GM23248 (cell line): ENCODE measurements around the gene SLAMF1. TPM values are rescaled to one million over a fixed set of nuclear protein-coding genes. Genes with fewer than 3 reads are reported as not detected.
"Not testable (repeated sequence)": the region's sequence is repeated elsewhere in the genome, so short reads cannot be mapped to it uniquely, and the experiment has no call there.

Experiments used
- DNase-seq: peaks from one replicate; pipeline ENCODE4 v3.0.0-alpha.2; 2015
- H2AFZ ChIP-seq: fragments of 200-600 bp; sonication (generic); 2 replicates; pipeline ENCODE4 v1.6.1; 2016; ENCODE audit warnings: antibody characterized with exemption
- H3F3A ChIP-seq: fragments of 200-600 bp; sonication (generic); 2 replicates; pipeline ENCODE4 v1.6.1; 2016; ENCODE audit warnings: mild to moderate bottlenecking, antibody characterized with exemption, mixed run types; ENCODE audit not compliant: insufficient read depth
- H3K27ac ChIP-seq: fragments of 200-600 bp; sonication (generic); 2 replicates; pipeline ENCODE4 v1.5.1; 2016; ENCODE audit warnings: mild to moderate bottlenecking
- H3K27me3 ChIP-seq: fragments of 200-600 bp; sonication (generic); replicated peaks from 2 replicates; pipeline ENCODE4 v1.6.1; 2016; ENCODE audit warnings: mild to moderate bottlenecking; ENCODE audit not compliant: insufficient read depth
- H3K36me3 ChIP-seq: fragments of 200-600 bp; sonication (generic); 2 replicates; pipeline ENCODE4 v1.6.1; 2016; ENCODE audit warnings: low read depth, mild to moderate bottlenecking
- H3K4me1 ChIP-seq: fragments of 200-600 bp; sonication (generic); 2 replicates; pipeline ENCODE4 v1.6.1; 2016; ENCODE audit warnings: mild to moderate bottlenecking; ENCODE audit not compliant: insufficient read depth
- H3K4me2 ChIP-seq: fragments of 200-600 bp; sonication (generic); one replicate; pipeline ENCODE4 v1.6.1; 2016; ENCODE audit warnings: mild to moderate bottlenecking; ENCODE audit not compliant: unreplicated experiment
- H3K4me3 ChIP-seq: fragments of 200-600 bp; sonication (generic); 2 replicates; pipeline ENCODE4 v1.5.1; 2016; ENCODE audit warnings: mild to moderate bottlenecking
- H3K79me2 ChIP-seq: fragments of 200-600 bp; sonication (generic); 2 replicates; pipeline ENCODE4 v1.6.1; 2016; ENCODE audit warnings: mild to moderate bottlenecking; ENCODE audit not compliant: insufficient read depth
- H3K9ac ChIP-seq: fragments of 200-600 bp; sonication (generic); 2 replicates; pipeline ENCODE4 v1.6.1; 2016; ENCODE audit warnings: mild to moderate bottlenecking
- H3K9me2 ChIP-seq: fragments of 200-600 bp; sonication (generic); 2 replicates; pipeline ENCODE4 v1.6.1; 2016; ENCODE audit warnings: mixed run types, mild to moderate bottlenecking, moderate library complexity; ENCODE audit not compliant: insufficient read depth
- H3K9me3 ChIP-seq: fragments of 200-600 bp; sonication (generic); one replicate; pipeline ENCODE4 v1.6.1; 2017; ENCODE audit warnings: low read depth
- H4K20me1 ChIP-seq: fragments of 200-600 bp; sonication (generic); 2 replicates; pipeline ENCODE4 v1.6.0; 2016; ENCODE audit not compliant: insufficient read depth
- EZH2 ChIP-seq: fragments of 200-600 bp; sonication (generic); IDR thresholded peaks from 2 replicates; pipeline ENCODE4 v1.6.1; 2018; ENCODE audit warnings: antibody characterized with exemption, mild to moderate bottlenecking; ENCODE audit not compliant: insufficient read depth, poor library complexity, severe bottlenecking
- EZH2phosphoT487 ChIP-seq: fragments of 200-600 bp; sonication (generic); IDR thresholded peaks from 2 replicates; pipeline ENCODE4 v1.6.1; 2018; ENCODE audit warnings: antibody characterized with exemption, moderate library complexity, mild to moderate bottlenecking, low read depth; ENCODE audit not compliant: insufficient read depth
- WGBS, 2 experiments: methylation state at CpG; one replicate each; pipeline ENCODE4 v1.1.6; 2015 to 2017; ENCODE audit warnings: low lambda C conversion rate in 2 of 2, low coverage in 1 of 2; ENCODE audit errors: missing lambda C conversion rate in 2 of 2; 5-methylcytosine and 5-hydroxymethylcytosine counted together
- in situ Hi-C: fragments of 300-500 bp; cut with MboI; formaldehyde crosslinking; loops from 2 replicates; pipeline ENCODE4 v1.15.0; 2020
- polyA plus RNA-seq: library from polyadenylated mRNA; unstranded; fragments of >200 nt; fragmentation: Nextera tagmentation; extraction: Ambion mirVana; gene quantifications from 2 replicates; pipeline ENCODE4 v1.2.1, GENCODE V29; 2016
- total RNA-seq: library from RNA; depleted of rRNA; stranded (reverse); fragments of >200 nt; shearing (Covaris generic); gene quantifications from 2 replicates; pipeline ENCODE4 v1.2.3, GENCODE V29; 2014

The SLAMF1 gene
- total and polyA plus RNA-seq, 2 experiments from 2014 or later, result not detected

DNA sequence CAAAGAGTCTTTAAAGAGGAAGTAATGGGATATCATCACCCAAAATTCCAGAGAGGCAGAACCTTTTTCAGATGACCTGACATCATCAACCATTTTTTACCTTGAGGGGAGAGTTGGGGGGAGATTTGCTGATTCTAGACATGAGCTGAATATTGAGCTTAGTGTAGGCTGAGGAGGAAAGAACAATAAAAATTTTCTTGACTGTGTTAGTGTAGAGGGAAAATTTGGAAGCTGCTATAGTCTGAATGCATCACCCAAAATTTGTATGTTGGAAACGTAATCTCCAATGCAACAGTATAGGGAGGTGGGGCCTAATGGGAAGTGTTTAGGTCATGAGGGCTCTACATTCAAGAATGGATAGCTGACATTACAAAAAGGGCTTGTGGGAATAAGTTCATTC, 49.8 kb downstream of the SLAMF1 start:
- Histone ChIP-seq H3K9ac (no peak overlapping the region), H3K79me2 (no peaks in the 10 kb centered on the region), H4K20me1 (no peaks in the 10 kb centered on the region), H3K9me2 (no peaks in the 10 kb centered on the region), H3K4me3 (no peak overlapping the region), H3K36me3 (no peaks in the 10 kb centered on the region), H3F3A (no peaks in the 10 kb centered on the region), H3K4me1 (no peaks in the 10 kb centered on the region), H3K9me3 (no peaks in the 10 kb centered on the region), H3K27ac (no peak overlapping the region), H3K27me3 (no peaks in the 10 kb centered on the region), H3K4me2 (no peak overlapping the region), H2AFZ (no peak overlapping the region)
- DNase-seq, result no peak
- TF ChIP-seq EZH2 (no peak), EZH2phosphoT487 (no peak)
- WGBS, 2 experiments, result 7 to 46% methylated on average over 1 of the region's 1 CpG
- in situ Hi-C loops, result no loop called here

- in situ Hi-C loops, result no loop called here
- Histone ChIP-seq H3K4me2 (no peak overlapping the region), H3K27me3 (no peaks in the 10 kb centered on the region), H3K9me2 (no peaks in the 10 kb centered on the region), H3K36me3 (no peaks in the 10 kb centered on the region), H3F3A (no peaks in the 10 kb centered on the region), H3K4me1 (no peaks in the 10 kb centered on the region), H3K79me2 (no peaks in the 10 kb centered on the region), H3K9me3 (no peaks in the 10 kb centered on the region), H3K27ac (no peak overlapping the region), H3K9ac (no peak overlapping the region), H4K20me1 (no peaks in the 10 kb centered on the region), H2AFZ (no peak overlapping the region), H3K4me3 (no peak overlapping the region)
- no peak for DNase-seq
- 0% methylated on average over 1 of the region's 1 CpG for WGBS, 2 experiments
- TF ChIP-seq EZH2phosphoT487 (no peak), EZH2 (no peak)
Measured at GRCh38 chr1:160590488-160590887, 56.4 kb downstream of the SLAMF1 start.

- Histone ChIP-seq H3K9me2 (no peaks in the 10 kb centered on the region), H3K9ac (no peak overlapping the region), H3K27me3 (0 out of 2 replicates have a peak, but pooled peaks cover 4% of the 10 kb centered on the region), H3K4me1 (no peaks in the 10 kb centered on the region), H4K20me1 (no peaks in the 10 kb centered on the region), H3K9me3 (no peaks in the 10 kb centered on the region), H3K36me3 (no peaks in the 10 kb centered on the region), H3F3A (no peaks in the 10 kb centered on the region), H2AFZ (no peak overlapping the region), H3K4me3 (no peak overlapping the region), H3K27ac (no peak overlapping the region), H3K4me2 (no peak overlapping the region), H3K79me2 (no peaks in the 10 kb centered on the region)
- no peak for DNase-seq
- WGBS, 2 experiments, result 39 to 45% methylated on average over 6 of the region's 6 CpGs
- in situ Hi-C loops, result no loop called here
- no peak for TF ChIP-seq EZH2phosphoT487
- TF ChIP-seq EZH2, result no peak
Measured at GRCh38 chr1:160588468-160588867, 58.4 kb downstream of the SLAMF1 start.

DNA sequence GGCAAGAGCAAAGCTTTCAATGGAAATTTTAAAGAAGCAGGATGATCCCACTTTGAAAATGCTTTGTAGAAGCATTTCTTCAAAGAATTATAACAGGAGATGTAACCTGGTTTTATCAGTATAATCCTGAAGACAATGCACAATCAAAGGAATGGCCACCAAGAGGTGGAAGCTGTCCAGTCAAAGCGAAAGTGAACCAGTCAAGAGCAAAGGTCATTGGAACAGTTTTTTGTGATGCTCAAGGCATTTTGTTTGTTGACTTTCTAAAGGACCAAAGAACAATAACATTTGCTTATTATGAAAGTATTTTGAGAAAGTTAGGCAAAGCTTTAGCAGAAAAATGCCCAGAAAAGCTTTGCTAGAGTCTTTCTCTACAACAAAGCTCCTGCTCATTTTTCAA, 62.1 kb downstream of the SLAMF1 start:
- no peak for DNase-seq
- Histone ChIP-seq H3K27ac (no peak overlapping the region), H3K9ac (no peak overlapping the region), H3K36me3 (no peaks in the 10 kb centered on the region), H3K9me2 (no peaks in the 10 kb centered on the region), H3K27me3 (0 out of 2 replicates have a peak, but pooled peaks cover 4% of the 10 kb centered on the region), H4K20me1 (no peaks in the 10 kb centered on the region), H3K9me3 (no peaks in the 10 kb centered on the region), H3K4me1 (no peaks in the 10 kb centered on the region), H3K4me3 (no peak overlapping the region), H2AFZ (no peak overlapping the region), H3K79me2 (no peaks in the 10 kb centered on the region), H3K4me2 (no peak overlapping the region), H3F3A (no peaks in the 10 kb centered on the region)
- in situ Hi-C loops, result no loop called here
- WGBS, 2 experiments, result 10 to 21% methylated on average over 1 of the region's 1 CpG
- TF ChIP-seq EZH2 (no peak), EZH2phosphoT487 (no peak)

- H3K9me2 ChIP-seq, result not testable (repeated sequence)
Measured at GRCh38 chr1:160582976-160583375, 63.9 kb downstream of the SLAMF1 start.

More at GRCh38 chr1:160582976-160583375, 63.9 kb downstream of the SLAMF1 start:
- H2AFZ ChIP-seq, DNase-seq, H3K9ac ChIP-seq, H3K79me2 ChIP-seq, H3K9me3 ChIP-seq, H4K20me1 ChIP-seq, H3K36me3 ChIP-seq, H3K27ac ChIP-seq, H3F3A ChIP-seq, H3K27me3 ChIP-seq, in situ Hi-C loops, H3K4me2 ChIP-seq, H3K4me3 ChIP-seq, H3K4me1 ChIP-seq: not testable (repeated sequence)
- WGBS, 2 experiments, result 18 to 20% methylated on average over 2 of the region's 2 CpGs
